G401.6 (cell line): ENCODE measurements around the gene ZNF679.
"Not testable (repeated sequence)": the region's sequence is repeated elsewhere in the genome, so short reads cannot be mapped to it uniquely, and the experiment has no call there.

Experiments
- FAIRE-seq: peaks from 2 replicates; lab custom pipeline; 2012; peaks lifted over from hg19 to GRCh38; lab: Jason Lieb, UNC

The ZNF679 gene

DNA sequence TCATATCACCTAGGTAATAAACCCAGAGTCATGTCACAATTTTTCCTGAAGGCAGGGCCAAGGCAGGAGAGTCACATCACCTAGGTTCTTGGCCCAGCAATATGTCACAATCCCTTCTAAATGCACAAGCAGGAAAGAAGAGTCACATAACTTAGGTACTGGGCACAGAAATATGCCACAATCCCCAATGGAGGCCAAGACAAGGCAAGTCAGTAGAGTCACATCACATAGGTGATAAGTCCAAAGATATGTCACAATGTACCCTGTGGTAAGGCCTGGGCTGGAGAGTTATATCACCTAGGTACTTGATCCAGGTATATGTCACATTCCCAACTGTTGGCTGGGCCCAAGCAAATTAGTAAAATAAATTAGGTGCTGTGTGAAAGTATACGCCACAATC lies at the start of gene ZNF679:
Gene ZNF679, plus strand, starts transcription at position 301 of the 400 bp plus-strand sequence. CDS start 20,644 bp downstream, outside the sequence.
- not testable (repeated sequence) for FAIRE-seq

GRCh38 chr7:64180989-64181388 lies 47.3 kb upstream of the ZNF679 start:
- FAIRE-seq: no peak

- no peak for FAIRE-seq
Observed at GRCh38 chr7:64181586-64181985, 46.7 kb upstream of the ZNF679 start.

DNA sequence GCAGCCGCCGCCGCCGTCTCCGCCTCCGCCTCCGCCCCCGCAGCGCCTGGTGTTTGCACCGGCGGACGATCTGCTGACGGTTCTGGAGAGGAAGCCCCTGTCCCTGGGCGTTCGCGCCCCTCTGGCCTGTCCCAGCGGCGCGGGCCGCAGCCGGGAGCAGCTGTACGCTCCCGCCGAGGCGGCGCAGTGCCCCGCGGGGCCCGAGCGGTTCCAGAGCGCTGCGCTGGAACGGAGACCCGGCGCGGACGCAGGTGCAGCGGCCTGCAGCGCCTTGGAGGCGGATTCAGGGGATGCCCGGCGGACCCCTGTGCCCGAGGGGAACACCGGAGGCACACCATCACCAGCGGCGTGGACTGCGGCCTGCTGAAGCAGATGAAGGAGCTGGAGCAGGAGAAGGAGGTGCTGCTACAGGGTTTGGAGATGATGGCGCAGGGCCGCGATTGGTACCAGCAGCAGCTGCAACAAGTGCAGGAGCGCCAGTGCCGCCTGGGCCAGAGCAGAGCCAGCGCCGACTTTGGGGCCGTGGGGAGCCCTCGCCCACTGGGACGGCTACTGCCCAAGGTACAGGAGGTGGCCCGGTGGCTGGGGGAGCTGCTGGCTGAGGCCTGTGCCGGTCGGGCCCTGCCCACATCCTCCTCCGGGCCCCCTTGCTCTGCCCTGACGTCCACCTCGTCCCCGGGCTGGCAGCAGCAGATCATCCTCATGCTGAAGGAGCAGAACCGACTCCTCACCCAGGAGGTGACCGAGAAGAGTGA lies 46.1 kb upstream of the ZNF679 start:
- no peak for FAIRE-seq

- no peak for FAIRE-seq
Observed at GRCh38 chr7:64183126-64183742, 45.0 kb upstream of the ZNF679 start.

DNA sequence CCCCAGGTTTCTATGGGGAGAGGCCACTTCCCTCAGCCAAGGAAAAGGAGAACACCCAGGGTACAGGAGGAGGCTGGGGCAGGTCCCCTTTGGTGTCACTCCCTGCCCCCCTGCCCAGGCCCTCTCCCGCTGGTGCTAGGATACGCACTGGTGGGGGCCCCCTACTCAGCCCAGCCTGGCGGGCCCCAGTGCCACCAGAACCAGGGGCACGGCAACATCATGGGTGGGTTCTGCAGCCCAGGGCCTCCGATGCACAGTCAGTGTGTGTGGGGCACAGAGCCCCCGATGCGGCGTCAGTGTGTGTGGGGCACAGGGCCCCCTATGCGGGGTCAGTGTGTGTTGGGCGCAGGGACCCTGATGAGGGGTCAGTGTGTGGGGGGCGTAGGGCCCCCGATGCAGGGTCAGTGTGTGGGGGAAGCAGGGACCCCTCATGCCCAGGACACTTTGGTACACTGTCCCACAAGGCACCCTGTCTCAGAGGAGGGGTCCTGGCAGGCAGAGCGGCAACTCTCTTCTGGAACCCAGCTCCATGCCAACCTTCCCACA lies 44.4 kb upstream of the ZNF679 start:
- no peak for FAIRE-seq

GRCh38 chr7:64184376-64184775 lies 43.9 kb upstream of the ZNF679 start:
- FAIRE-seq: no peak

- no peak for FAIRE-seq
Observed at GRCh38 chr7:64187408-64187807, 40.9 kb upstream of the ZNF679 start.

DNA sequence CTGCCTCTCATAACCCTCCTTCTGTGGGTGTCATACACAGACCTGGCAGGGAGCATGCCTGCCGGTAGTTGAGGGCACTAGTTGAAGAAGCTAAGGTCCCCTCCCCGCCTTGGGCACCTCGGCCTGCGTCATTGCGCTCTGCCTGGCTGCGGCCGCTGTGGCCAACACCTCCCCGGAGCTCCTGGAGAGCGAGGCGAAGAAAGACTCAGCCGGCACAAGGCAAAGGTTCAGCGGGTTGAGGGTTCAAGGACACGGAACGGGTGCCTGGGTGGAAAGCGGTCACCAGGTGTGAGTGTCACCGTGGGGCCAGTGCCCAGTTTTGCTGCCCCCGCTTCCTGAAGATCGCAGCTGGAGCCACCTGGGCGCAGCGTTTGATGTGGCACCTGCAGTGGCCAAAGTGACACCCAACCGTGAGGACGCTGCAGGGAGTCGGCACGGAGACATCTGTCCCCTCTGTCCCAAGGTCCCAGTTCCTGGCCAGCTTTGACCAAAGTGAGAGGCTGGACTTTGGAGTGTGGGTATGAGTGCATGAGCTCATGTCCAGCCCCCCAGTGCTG lies 36.0 kb upstream of the ZNF679 start:
- FAIRE-seq: no peak

DNA sequence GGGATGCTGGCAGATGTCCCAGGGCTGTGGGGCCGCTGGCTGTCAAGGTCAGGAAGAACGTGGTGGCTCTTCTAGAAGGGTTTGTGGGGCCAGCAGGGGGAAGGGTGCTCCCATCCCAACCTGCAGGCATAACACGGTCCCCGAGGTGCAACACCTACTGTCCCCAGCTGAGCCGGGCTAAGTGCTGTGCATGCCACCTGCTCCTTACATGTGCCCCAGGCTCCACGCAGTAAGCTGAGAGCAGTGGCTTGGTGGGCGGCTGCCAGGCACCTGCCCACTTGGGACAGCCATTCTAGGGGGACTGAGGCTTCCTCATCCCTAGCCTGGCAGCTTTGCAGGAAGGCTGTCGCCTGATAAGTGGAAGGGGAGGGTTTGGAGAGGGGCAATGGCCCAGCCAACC lies 35.5 kb upstream of the ZNF679 start:
- FAIRE-seq: no peak

DNA sequence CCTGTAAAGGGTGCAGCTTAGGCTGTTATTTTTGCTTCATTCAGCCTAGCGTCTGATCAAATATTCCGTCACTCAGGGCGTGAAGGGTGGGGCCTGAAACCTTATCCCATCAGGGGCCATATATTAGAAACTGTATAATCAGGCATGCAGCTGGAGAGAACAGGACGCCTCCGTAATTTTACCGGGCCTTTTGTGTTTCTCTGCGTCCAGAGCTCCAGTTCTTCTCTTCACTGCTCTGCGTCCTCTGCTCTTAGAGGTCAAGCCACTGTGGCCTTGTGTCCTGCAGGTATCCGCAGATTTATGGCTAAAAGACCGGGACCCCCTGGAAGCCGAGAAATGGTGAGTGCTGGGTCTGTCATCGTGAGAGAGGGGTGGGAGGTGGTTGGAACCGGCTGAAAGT lies 21.4 kb upstream of the ZNF679 start, which contains the start of gene ZNF735:
Gene ZNF735, plus strand, starts transcription at position 301 of the 400 bp plus-strand sequence. Its CDS starts 0 bp downstream, at position 301.
- no peak for FAIRE-seq

DNA sequence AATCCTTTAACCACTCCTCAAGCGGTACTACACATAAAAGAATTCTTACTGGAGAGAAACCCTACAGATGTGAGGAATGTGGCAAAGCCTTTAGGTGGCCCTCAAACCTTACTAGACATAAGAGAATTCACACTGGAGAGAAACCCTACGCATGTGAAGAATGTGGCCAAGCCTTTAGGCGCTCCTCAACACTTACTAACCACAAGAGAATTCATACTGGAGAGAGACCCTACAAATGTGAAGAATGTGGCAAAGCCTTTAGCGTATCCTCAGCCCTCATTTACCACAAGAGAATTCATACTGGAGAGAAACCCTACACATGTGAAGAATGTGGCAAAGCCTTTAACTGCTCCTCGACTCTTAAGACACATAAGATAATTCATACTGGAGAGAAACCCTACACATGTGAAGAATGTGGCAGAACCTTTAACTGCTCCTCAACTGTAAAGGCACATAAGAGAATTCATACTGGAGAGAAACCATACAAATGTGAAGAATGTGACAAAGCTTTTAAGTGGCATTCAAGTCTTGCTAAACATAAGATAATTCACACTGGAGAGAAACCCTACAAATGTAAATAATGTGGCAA lies 8.5 kb upstream of the ZNF679 start:
- FAIRE-seq: not testable (repeated sequence)

- FAIRE-seq: no peak
Observed at GRCh38 chr7:64223366-64223765, 4.9 kb upstream of the ZNF679 start.

DNA sequence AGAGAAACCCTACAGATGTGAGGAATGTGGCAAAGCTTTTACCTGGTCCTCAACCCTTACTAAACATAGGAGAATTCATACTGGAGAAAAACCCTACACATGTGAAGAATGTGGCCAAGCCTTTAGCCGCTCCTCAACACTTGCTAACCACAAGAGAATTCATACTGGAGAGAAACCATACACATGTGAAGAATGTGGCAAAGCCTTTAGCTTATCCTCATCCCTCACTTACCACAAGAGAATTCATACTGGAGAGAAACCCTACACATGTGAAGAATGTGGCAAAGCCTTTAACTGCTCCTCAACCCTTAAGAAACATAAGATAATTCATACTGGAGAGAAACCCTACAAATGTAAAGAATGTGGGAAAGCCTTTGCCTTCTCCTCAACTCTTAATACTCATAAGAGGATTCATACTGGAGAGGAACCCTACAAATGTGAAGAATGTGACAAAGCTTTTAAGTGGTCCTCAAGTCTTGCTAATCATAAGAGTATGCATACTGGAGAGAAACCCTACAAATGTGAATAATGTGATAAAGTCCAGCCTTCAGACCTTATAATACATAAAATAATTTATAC lies 38.2 kb downstream of the ZNF679 start:
- FAIRE-seq: no peak

DNA sequence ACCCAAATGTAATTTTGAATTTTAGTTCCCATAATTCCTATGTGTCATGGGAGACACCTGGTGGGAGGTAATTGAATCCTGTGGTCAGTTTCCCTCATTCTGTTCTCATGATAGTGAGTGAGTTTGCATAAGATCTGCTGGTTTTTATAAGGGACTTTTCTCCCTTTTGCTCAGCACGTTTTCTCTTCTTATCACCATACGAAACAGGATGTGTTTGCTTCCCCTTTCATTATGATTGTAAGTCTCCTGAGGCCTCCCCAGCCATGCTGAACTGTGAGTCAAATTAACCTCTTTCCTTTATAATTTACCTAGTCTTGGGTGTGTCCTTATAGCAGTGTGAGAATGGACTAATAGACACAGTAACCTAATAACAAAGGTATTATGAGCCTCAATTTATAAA lies 49.4 kb downstream of the ZNF679 start:
- no peak for FAIRE-seq

GRCh38 chr7:64294701-64295420 lies 66.6 kb downstream of the ZNF679 start:
- FAIRE-seq: no peak

GRCh38 chr7:64297418-64297817 lies 69.1 kb downstream of the ZNF679 start:
- not testable (repeated sequence) for FAIRE-seq

DNA sequence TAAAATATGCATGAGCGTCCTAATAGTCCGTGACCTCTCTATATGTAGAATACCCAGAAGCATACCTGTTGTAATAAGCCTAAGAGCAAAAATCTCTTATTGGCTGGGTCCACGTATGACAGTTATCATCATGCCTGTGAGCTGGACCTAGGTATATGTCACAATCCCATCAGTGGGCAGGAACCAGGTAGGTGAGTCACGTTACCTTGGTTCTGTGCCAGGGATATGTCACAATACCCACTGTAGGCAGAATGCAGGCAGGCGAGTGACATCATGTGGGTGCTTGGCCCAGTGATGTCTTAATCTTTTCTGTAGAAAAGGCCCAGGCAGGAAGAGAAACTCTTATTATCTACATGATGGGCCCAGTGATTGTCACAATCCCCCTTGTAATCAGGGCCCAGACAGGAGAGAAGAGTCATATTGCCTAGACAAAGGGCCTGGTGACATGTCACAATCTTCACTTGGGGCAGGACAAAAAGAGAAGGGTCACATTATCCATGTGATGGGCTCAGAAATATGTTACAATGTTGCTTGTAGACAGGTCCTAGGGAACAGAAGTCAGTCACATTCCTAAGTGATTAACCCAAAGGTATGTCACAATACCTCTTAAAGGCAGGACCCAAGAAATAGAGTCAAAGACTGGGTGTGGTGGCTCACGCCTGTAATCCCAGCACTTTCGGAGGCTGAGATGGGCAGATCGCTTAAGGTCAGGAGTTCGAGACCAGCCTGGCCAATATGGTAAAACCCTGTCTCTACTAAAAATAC lies 72.5 kb downstream of the ZNF679 start:
- FAIRE-seq: no peak

DNA sequence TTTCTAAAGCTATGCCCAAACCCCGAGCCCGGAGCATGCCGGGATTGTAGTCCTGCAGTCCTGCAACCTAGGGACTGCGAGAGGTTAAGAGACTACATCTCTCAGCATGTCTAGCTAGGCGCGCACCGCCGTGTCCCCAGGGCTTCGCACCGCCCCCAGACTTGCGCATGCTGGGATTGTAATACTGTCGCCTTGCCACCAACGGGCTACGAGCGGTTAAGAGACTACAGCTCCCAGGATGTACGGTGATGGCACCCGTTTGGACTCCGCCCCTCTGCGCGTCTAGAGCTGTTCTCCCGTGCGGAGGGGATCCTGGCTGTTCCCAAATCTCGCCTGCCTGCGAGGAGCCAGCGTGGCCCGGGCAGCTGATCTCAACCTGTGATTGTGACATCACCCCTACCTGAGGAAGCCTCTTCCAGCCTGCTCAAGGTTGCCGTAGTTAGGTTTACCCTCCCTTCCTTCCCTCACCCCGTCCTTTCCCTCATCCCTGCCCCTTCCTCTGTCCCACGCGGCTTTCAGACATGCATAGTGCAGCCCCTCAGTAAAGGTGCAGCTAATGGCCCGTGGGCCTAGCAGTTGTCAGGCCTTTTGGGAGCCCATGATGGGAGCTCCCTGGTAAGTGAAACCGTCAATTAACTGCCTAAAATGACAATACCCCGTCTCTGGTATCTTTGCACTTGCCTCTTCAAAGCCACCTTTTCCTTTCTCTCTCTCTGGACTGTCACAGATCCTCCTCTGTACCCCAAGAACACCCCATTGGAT lies 79.2 kb downstream of the ZNF679 start:
- FAIRE-seq: no peak

- FAIRE-seq: no peak
Observed at GRCh38 chr7:64308016-64308270, 79.7 kb downstream of the ZNF679 start.

DNA sequence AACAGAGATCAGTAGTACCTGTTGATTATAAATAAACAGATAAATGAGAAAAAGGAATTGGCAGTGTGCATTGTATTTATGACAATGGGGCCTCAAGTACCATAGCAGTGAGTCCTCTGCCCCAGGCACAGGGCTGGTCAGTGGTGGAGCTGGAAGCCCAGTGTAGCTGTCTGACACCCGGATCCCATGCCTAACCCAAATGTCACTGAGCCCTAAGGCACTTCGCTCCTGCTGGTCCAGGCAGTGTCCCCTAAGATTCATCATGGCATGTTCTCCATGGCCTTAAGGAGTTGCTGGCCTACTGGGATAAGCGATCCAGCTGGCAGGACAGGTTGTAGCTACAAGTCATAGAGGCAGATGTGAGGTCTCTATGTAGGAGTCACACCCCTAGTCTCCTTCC lies 82.2 kb downstream of the ZNF679 start:
- FAIRE-seq: no peak
